Brain pericyte (primary cell): ENCODE data around the gene DDX54.
"Not testable (repeated sequence)": the region's sequence is repeated elsewhere in the genome, so short reads cannot be mapped to it uniquely, and the experiment has no call there.

Source experiments
- DNase-seq: peaks from one replicate; pipeline ENCODE4 v3.0.0-alpha.2; 2012; ENCODE audit warnings: low read depth, low spot score

Gene DDX54

GRCh38 chr12:113221181-113221996 lies 36.1 kb upstream of the DDX54 start, which contains the start of gene TPCN1:
Gene TPCN1, plus strand, starts transcription at chr12:113221464. Its CDS starts 5,389 bp downstream, at chr12:113226853.
- DNase-seq = peak; percentile 100

GRCh38 chr12:113220593-113221180 lies 35.4 kb upstream of the DDX54 start:
- no peak for DNase-seq

GRCh38 chr12:113216027-113216426 lies 30.7 kb upstream of the DDX54 start:
- DNase-seq = no peak

GRCh38 chr12:113214895-113215400 lies 29.7 kb upstream of the DDX54 start:
- no peak for DNase-seq

GRCh38 chr12:113211160-113211559 lies 25.9 kb upstream of the DDX54 start:
- no peak for DNase-seq

- no peak for DNase-seq
Measured at GRCh38 chr12:113208041-113208934, 23.0 kb upstream of the DDX54 start.

GRCh38 chr12:113207613-113208040 lies 22.3 kb upstream of the DDX54 start:
- DNase-seq = no peak

- not testable (repeated sequence) for DNase-seq
Measured at GRCh38 chr12:113206802-113207201, 21.5 kb upstream of the DDX54 start.

- DNase-seq = no peak
Measured at GRCh38 chr12:113204804-113205203, 19.5 kb upstream of the DDX54 start.

- DNase-seq = no peak
Measured at GRCh38 chr12:113203852-113204760, 18.8 kb upstream of the DDX54 start.

- DNase-seq = no peak
Measured at GRCh38 chr12:113202300-113203075, 17.2 kb upstream of the DDX54 start.

GRCh38 chr12:113201187-113202177 lies 16.2 kb upstream of the DDX54 start:
- DNase-seq = no peak

- no peak for DNase-seq
Measured at GRCh38 chr12:113200021-113200797, 14.9 kb upstream of the DDX54 start.

- no peak for DNase-seq
Measured at GRCh38 chr12:113198296-113198695, 13.0 kb upstream of the DDX54 start.

- no peak for DNase-seq
Measured at GRCh38 chr12:113197518-113198077, 12.3 kb upstream of the DDX54 start.

GRCh38 chr12:113196990-113197389 lies 11.7 kb upstream of the DDX54 start:
- DNase-seq = no peak

- DNase-seq = no peak
Measured at GRCh38 chr12:113196582-113196981, 11.3 kb upstream of the DDX54 start.

- DNase-seq = no peak
Measured at GRCh38 chr12:113195598-113195997, 10.3 kb upstream of the DDX54 start.
